DMS153 treated with DMSO at 0.1 percent for 48 hours (cell line): ENCODE results near the gene PKP3.
"Not testable (repeated sequence)": the region's sequence is repeated elsewhere in the genome, so short reads cannot be mapped to it uniquely, and the experiment has no call there.

Experiments used
- DNase-seq: peaks from one replicate; lab custom pipeline; 2025; ENCODE audit not compliant: unreplicated experiment; lab: John Stamatoyannopoulos, UW

The PKP3 gene

DNA sequence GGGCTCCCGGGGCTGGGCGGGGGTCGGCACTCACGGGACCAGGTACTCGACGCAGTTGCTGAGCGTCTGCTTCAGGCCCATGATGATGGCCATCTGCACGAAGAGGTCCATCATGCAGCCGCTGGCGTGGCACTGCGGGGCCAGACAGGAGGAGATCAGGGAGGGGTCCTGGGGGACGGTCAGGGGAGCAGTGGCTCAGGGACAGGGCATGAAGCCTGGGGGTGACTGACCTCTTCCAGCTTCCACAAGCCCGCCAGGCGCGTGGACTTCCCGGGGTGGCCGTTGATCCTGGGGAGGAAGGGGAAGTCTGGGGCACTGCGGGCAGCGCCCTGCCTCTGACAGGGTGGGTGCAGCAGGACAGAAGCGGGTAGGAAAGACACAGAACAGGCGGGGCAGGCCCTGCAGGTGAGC lies 26.9 kb downstream of the PKP3 start:
- DNase-seq: no peak

- DNase-seq: no peak
Observed at GRCh38 chr11:422249-422656, 28.2 kb downstream of the PKP3 start.

DNA sequence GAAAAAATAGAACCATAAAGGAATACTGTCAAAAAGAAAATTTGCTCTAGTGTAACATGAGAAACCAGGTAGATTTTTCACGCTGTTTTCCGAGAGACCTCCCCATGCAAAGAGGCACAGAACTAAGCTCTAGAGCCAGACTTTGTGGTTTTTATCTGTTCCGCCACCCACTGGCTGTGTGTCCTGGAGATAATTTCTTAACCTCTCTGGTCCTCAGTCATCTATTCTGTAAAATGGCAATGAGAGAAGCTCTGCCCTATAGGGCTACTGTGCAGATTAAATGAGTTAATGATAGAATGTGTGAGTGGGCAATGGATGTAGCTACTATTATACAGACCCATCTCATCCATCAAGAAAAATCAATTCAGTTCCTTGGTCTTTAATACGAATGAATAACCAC lies 30.2 kb downstream of the PKP3 start:
- no peak for DNase-seq

DNA sequence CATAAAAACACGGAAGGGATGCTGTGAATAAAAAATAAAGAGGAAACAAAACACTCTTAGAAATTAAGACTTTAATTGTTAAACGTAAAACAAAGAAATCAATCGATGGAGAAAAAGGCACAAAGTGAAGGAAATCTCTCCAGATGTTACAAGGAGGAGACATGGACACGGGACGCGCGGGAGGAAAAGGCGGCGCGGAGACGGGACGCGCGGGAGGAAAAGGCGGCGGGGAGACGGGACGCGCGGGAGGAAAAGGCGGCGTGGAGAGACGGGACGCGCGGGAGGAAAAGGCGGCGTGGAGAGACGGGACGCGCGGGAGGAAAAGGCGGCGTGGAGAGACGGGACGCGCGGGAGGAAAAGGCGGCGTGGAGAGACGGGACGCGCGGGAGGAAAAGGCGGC lies 30.8 kb downstream of the PKP3 start:
- DNase-seq: not testable (repeated sequence)

DNA sequence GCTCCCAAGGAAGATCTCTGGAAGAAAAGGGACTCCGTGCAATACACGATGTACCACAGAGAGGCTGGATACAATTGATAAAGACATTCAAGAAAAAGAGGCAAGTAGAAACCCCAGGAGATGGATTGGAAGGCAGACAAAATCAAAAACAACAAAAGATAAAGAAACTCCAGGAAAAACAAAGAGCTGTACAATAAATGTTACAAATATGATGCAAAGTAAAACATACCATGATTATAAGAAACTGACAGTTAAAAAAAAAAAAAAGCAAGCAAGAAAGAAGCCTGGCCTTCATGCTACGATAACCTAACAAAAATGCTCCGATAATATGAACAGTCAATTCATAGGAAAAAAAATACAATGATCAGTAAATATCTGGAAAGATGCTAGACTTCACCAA lies 31.3 kb downstream of the PKP3 start:
- no peak for DNase-seq

DNA sequence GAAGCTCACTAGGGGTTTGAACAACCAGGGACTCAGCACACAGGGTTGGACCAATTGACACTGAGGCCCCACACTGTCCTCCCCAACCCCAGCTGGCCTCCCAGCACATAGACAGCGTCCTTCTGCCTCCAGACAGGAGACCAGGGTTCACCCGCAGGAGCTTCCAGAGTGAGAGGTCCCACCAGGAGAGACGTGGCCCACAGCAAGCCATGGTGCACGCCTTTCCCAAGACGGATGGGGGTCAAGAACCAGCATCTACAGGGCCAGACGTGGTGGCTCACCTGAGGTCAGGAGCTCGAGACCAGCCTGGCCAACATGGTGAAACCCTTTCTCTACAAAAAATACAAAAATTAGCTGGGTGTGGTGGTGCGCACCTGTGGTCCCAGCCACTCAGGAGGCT lies 32.8 kb downstream of the PKP3 start:
- DNase-seq: no peak

DNA sequence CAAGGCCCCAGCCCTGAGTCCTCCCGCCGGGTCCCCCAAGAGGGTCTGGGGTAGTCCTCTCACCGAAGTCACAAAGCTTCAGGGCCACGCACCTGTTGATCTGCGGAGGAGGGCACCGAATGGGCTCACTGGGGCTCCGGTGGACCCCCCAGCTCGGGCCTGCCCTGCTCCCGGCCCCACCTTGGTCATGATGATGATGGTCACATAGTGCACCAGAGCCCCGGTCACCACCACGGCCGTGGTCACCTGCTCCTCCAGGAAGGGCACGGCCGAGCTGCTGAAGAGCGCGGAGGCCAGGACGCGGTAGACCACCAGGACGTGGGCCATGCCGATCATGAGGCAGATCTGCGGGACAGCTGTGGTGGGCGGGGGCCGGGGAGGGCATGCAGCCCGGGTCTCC lies 34.3 kb downstream of the PKP3 start:
- no peak for DNase-seq

GRCh38 chr11:429391-429790 lies 35.4 kb downstream of the PKP3 start:
- no peak for DNase-seq

- no peak for DNase-seq
Observed at GRCh38 chr11:429931-430456, 36.0 kb downstream of the PKP3 start.

GRCh38 chr11:431921-432320 lies 37.9 kb downstream of the PKP3 start:
- DNase-seq: no peak

- DNase-seq: no peak
Observed at GRCh38 chr11:432501-433100, 38.6 kb downstream of the PKP3 start.

- DNase-seq: no peak
Observed at GRCh38 chr11:433111-433510, 39.1 kb downstream of the PKP3 start.

DNA sequence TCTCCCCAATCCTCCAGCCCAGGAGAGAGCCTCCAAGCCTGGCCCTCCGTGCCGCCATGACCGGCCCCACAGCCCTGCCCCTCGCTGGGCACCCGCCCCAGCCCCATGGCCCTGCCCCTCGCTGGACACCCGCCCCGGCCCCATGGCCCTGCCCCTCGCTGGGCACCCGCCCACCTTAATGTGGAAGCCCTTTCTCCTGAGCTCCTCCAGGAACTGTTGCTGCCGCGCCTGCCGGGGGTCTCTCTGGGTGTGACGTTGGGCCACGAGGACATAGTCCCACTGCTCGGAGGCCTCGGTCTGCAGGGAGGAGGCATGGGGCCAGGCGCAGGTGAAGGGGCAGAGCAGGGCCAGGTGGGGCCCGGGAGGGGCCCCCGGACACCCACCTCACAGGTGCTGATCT lies 39.6 kb downstream of the PKP3 start:
- DNase-seq: no peak

GRCh38 chr11:434496-434895 lies 40.5 kb downstream of the PKP3 start:
- no peak for DNase-seq

- not testable (repeated sequence) for DNase-seq
Observed at GRCh38 chr11:434999-435740, 41.2 kb downstream of the PKP3 start.

GRCh38 chr11:437228-437870 lies 43.3 kb downstream of the PKP3 start:
- no peak for DNase-seq

DNA sequence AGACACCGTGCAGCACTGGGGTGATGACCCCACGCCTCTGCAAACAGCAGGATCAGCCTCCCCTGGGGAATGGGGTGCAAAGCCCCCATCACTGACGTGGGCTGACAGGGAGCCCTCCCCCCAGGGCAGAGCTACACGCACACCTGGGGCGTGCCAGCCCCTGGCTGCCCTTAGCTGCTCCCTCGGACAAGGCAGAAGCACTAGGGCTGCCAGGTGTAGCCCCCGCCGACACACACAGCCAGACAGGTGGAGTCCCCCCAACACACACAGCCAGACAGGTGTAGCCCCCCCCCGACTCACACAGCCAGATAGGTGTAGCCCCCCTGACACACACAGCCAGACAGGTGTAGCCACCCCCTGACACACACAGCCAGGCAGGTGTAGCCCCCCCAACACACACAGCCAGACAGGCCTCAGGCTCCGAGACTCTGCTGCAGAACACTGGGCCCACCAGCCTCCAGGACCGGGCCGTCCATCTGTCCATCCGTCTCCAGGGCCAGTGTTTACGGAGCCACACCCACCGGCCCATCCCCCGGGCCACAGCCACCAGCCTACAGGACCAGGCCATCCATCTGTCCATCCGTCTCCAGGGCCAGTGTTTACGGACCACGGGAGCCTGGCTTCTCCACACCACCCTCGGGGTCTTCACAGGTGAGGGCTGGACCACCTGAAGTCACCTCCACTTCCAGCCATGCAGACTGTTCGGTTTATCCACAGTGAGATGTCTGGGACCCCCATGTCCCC lies 44.3 kb downstream of the PKP3 start:
- no peak for DNase-seq

DNA sequence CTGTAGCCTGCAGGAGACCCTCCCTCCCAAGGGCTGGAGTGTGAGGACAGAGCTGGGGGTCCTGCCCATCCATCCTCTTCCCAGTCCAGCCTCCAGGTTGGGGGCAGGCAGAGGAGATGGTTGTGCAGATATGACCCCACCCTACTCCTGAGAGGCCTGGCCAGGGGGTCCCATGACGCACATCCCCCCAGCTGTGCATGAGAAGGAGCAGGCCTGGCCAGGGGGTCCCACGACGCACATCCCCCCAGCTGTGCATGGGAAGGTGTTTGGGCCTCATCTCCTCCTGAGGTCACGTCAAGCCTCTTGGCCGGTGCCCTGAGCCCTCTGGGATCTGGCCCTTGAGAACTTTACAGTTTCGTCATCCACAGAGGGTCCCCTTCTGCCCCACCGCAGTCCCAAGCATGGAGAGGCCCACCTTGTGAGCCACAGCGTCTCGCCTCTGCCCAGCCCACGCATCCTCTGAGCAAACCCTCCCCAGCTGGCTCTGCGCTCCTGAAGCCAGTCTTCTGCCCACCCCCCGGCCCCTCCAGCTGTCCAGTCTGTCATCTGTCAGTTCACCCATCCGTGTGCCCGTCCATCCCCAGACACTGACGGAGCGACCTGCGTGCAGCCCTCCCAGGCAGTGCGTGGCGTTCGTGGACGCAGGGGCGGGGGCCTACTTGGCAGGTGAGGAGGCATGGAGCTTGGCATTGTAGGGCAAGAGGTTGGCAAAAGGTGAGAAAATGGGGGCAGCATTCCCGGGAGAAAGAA lies 45.5 kb downstream of the PKP3 start:
- DNase-seq: no peak

DNA sequence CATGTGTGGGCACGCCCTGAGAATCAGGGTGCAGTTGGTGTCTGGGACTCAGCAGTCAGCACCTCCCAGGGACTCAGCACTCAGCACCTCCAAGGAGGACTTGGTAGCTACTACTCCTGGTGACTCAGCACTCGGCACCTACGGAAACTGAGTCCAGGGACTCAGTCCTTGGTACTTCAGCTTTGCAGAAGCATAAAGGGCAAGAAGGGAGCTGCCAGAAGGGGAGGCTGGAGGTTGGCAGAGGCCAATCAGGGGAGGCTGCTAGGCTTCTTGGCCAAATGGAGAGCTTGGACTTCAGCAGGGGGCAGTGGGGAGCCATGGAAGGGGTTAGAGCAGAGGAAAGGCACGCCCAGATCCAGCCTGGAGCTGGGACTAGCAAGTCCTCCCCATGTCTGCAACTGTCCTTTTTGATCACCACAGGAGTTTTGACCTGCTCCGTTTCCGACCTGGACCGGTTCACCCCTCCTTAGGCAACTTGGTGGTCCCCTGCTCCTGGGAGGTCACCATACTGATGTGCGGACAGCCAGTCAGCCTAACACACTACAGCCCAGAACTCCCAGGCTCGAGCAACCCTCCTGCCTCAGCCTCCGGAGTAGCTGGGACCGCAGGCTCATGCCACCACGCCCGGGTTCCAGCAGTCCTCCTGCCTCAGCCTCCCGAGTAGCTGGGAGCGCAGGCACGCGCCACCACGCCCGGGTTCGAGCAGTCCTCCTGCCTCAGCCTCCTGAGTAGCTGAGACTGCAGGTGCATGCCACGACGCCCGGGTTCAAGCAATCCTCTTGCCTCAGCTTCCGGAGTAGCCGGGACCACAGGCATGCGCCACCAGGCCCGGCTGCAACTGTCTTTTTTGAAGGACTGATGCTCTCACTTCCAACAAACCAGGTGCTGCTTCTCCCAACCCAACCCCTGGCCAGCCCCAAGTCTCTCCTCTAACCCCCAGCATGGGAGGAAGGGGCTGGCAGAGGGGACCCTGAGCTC lies 46.3 kb downstream of the PKP3 start:
- DNase-seq: no peak

DNA sequence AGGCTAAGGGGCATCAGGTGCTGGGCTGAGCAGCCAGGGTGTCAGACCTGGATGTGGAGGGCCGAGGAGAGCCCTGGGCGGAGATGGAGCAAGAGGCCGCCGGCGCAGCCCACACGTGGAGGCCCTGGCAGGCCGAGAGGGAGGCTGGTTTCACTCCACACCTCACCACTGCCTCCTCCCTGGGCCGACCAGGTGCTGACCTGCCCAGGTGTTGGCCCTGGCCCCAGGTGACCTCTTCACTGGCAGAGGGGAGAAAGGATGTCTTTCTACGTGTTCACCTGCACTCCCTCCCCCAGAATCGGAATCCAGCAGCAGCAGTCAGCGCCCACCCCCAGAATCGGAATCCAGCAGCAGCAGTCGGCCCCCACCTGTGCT lies 47.0 kb downstream of the PKP3 start:
- no peak for DNase-seq
